HEK293T (cell line): Measurements from ENCODE around the gene MEIOSIN.

Source experiments
- FOXA1 ChIP-seq: fragments of 450-650 bp; IDR thresholded peaks from 2 replicates; pipeline ENCODE4 v1.6.1; 2016; ENCODE audit warnings: mild to moderate bottlenecking
- SP1 ChIP-seq: fragments of 450-650 bp; IDR thresholded peaks from 2 replicates; pipeline ENCODE4 v1.6.1; 2017

DNA sequence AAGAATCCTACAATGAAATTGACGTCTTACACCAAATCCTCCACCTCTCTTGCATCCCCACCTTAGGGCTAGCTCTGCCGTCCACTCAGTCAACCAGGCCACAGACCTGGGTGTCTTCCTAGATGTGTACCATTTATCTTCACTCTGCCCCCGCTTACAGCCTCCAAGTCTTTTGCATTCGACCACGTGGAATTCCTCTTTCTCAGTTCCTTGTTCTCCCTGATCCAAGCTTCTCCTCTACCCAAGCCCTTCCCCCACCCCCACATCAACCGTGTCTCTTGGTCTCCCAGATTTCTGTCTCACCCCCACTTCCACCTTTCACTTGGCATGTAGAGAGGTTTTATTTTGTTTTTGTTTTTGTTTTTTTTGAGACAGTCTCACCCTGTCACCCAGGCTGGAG, 60.6 kb downstream of the MEIOSIN start:
- TF ChIP-seq SP1 (no peak), FOXA1 (no peak)
